Tibial artery (tissue), 4 donors: ENCODE data around the gene VPS51.

ENCODE experiments used
- DNase-seq, 2 donors: peaks; one replicate each; pipeline ENCODE4 v3.0.0-alpha.2; 2019
- H3K27ac ChIP-seq, 2 donors: fragments of 200-600 bp; sonication (generic) in 1 of 2; 1 replicate in 1 of 2; 2 replicates in 1 of 2; pipeline ENCODE4 v1.5.1; 2018 to 2019; ENCODE audit warnings: mild to moderate bottlenecking in 1 of 2
- H3K27me3 ChIP-seq, 2 donors: fragments of 200-600 bp; sonication (generic) in 1 of 2; one replicate each; pipeline versions ENCODE4 v1.5.1 to v1.6.0; 2016 to 2019
- H3K36me3 ChIP-seq, 3 donors: fragments of 200-600 bp; sonication (generic) in 2 of 3; one replicate each; pipeline ENCODE4 v1.5.1; 2016 to 2019; ENCODE audit warnings: mild to moderate bottlenecking in 2 of 3
- H3K4me1 ChIP-seq, 4 donors: fragments of 200-600 bp; sonication (generic) in 2 of 4; 1 replicate in 3 of 4; 2 replicates in 1 of 4; pipeline ENCODE4 v1.5.1; 2016 to 2019
- H3K4me3 ChIP-seq, 2 donors: fragments of 200-600 bp; sonication (generic) in 1 of 2; 1 replicate in 1 of 2; 2 replicates in 1 of 2; pipeline ENCODE4 v1.5.1; 2018 to 2019; ENCODE audit warnings: mild to moderate bottlenecking in 2 of 2
- H3K9me3 ChIP-seq, 3 donors: fragments of 200-600 bp; sonication (generic) in 1 of 3; one replicate each; pipeline ENCODE4 v1.5.1; 2016 to 2019
- intact Hi-C: fragments of 100-400 bp; cut with DNase I; formaldehyde crosslinking; loops from one replicate; pipeline ENCODE4 v1.15.0; 2023; ENCODE audit warnings: low total_unique reads
- TF ChIP-seq, protein P1 (sequence below), 2 experiments: fragments of 200-600 bp in 1 of 2; fragments of 450-650 bp in 1 of 2; IDR thresholded peaks; one replicate each; pipeline ENCODE4 v1.5.1; 2017 to 2019; ENCODE audit warnings: antibody characterized with exemption in 2 of 2, mild to moderate bottlenecking in 1 of 2, moderate library complexity in 1 of 2

Gene VPS51

DNA sequence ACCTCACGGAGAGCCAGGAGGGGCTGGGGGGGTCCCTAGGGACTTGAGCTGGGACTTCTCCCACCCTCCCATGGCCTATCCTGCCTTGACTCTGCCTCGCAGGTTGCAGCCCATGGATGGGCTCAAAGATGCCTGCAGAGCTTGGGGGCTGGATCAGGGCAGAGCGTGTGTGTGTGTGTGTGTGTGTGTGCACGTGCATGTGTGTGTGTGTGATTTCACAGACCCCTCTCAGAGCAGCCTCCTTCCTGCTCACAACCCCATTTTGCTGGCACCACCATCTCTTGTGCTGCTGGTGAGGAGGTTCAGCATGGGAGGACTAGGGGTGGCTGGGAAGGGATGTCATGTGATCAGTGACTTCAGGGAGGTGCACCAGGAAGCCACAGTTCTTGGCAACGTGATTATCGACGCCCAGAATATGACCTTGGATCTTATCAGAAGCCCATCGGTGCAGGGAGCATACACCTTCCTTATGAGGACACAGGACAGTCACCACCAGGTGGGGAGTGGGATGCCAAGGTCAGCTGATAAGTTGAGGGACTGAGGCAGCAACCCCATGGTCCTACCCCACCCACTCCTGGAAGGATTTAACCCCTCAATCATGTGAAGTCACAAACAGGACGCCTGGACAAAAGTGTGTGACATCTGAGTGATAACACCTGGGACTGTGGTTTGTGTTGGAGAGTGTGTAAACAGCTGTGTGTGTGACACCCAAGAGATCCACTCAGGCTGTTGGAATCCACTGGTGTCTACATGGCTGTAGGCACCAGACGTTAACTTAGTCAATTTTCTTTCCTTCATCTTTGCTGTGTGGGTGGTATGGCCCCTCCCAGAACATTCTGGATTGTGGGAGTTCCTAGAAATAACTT is 35.8 kb upstream of the VPS51 start:
- H3K36me3 ChIP-seq, result no peaks in the 10 kb centered on the region
- no peaks in the 10 kb centered on the region for H3K4me1 ChIP-seq
- DNase-seq, result no peak
- H3K27me3 ChIP-seq, result peaks cover 0 to 14% of the 10 kb centered on the region in 2 donors
- TF ChIP-seq, protein P1, sequence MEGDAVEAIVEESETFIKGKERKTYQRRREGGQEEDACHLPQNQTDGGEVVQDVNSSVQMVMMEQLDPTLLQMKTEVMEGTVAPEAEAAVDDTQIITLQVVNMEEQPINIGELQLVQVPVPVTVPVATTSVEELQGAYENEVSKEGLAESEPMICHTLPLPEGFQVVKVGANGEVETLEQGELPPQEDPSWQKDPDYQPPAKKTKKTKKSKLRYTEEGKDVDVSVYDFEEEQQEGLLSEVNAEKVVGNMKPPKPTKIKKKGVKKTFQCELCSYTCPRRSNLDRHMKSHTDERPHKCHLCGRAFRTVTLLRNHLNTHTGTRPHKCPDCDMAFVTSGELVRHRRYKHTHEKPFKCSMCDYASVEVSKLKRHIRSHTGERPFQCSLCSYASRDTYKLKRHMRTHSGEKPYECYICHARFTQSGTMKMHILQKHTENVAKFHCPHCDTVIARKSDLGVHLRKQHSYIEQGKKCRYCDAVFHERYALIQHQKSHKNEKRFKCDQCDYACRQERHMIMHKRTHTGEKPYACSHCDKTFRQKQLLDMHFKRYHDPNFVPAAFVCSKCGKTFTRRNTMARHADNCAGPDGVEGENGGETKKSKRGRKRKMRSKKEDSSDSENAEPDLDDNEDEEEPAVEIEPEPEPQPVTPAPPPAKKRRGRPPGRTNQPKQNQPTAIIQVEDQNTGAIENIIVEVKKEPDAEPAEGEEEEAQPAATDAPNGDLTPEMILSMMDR (IDR thresholded peaks at IDR 0.05), result no peak
- no peak overlapping the region for H3K4me3 ChIP-seq
- H3K9me3 ChIP-seq, result no peaks in the 10 kb centered on the region
- H3K27ac ChIP-seq, result no peak overlapping the region
- intact Hi-C loops, result no loop called here

DNA sequence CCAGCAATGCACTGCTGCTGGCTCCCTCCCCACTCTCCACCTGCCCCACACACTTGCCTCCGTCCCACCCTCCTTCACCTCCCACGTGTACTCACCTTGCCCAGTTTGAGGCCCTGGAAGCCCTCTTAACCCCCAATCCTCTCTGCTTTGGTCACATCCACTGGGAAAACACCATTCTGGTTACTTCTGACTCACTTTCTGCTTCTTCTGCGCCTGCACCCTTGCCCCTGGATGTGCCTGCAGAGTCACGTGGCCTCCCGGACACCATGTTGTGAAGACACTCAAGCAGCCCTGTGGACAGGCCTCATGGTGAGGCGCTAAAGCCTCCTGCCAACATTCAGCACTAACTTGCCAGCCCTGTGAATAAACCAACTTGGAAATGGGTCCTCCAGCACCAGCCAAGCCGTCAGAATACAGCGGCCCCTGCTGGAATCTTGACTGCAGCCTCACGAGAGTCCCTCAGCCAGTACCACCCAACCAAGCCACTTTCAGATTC is 35.1 kb upstream of the VPS51 start:
- peaks cover 0 to 14% of the 10 kb centered on the region in 2 donors for H3K27me3 ChIP-seq
- DNase-seq, result no peak
- no peaks in the 10 kb centered on the region for H3K9me3 ChIP-seq
- H3K27ac ChIP-seq, result no peak overlapping the region
- no peak overlapping the region for H3K4me3 ChIP-seq
- no peaks in the 10 kb centered on the region for H3K36me3 ChIP-seq
- TF ChIP-seq, protein P1 (IDR thresholded peaks at IDR 0.05), result peak; percentile 8 to 13
- H3K4me1 ChIP-seq, result no peaks in the 10 kb centered on the region
- intact Hi-C loops, result no loop called here

DNA sequence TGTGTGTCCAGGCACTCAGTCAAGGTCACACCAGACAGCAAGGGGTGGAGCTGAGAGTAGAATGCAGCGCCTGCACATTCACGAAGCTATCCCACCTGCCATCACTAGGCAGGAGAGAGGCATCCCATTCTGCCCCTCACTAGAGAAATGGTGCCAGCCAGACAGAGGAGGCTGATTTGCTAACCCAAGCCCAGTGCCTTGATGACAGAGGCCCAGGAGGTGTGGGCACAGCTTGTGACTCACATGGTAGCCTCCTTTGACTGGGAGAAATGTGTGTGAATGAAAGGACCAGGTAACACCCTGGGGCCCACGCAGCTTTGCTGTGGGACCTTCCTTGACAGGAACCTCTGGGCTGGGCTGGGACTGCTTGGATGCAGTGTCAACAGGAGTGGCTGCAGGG is 32.5 kb upstream of the VPS51 start:
- intact Hi-C loops, result no loop called here

DNA sequence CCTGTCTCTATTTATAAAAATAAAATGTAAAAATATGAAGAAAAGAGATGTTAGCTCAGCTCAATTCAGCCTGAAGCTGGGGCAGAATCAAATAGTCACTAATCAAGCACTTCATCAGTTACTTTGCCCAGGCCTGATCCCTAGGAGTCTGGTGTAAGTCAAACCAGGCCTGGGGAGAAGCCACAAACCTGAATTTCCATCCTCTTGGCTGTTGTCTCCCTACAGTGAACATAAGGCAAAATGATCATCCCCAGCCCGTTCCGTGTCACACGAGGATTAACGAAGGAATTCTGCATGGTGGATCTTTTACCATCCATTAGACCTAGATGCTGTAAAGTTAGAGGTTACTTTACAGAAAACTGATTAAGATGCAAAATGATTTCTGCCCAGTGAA is 31.2 kb upstream of the VPS51 start:
- H3K27me3 ChIP-seq, result peaks cover 0 to 28% of the 10 kb centered on the region in 2 donors
- no peak overlapping the region for H3K4me3 ChIP-seq
- no peaks in the 10 kb centered on the region for H3K36me3 ChIP-seq
- intact Hi-C loops, result no loop called here
- H3K27ac ChIP-seq, result no peak overlapping the region
- TF ChIP-seq, protein P1 (IDR thresholded peaks at IDR 0.05), result no peak
- H3K9me3 ChIP-seq, result no peaks in the 10 kb centered on the region
- no peaks in the 10 kb centered on the region for H3K4me1 ChIP-seq
- DNase-seq, result no peak

More for the DNA sequence above, 32.5 kb upstream of the VPS51 start:
- TF ChIP-seq, protein P1 (IDR thresholded peaks at IDR 0.05), result no peak
- DNase-seq, result no peak
- no peaks in the 10 kb centered on the region for H3K9me3 ChIP-seq
- no peaks in the 10 kb centered on the region for H3K4me1 ChIP-seq
- no peak overlapping the region for H3K4me3 ChIP-seq
- no peaks in the 10 kb centered on the region for H3K36me3 ChIP-seq
- no peak overlapping the region for H3K27ac ChIP-seq
- peaks cover 0 to 28% of the 10 kb centered on the region in 2 donors for H3K27me3 ChIP-seq

DNA sequence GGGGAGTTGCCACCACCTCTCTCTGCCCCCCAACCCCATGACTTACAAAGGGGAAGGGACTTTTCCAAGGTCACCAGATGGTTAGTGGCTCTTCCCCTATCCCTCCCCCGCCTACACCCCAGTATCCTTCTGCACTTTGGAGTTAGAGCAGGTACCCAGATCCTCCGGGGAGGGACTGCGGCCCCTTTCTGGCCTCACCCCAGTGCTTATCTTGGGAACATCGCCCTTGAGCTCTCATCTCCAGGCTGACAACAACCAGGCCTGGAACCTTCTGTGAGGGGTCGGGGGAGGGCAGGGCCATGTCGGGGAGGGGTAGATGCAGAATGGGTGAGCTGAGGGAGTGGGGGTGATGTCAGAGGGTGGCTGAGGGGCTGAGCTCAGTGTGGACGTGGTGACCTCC is 30.2 kb upstream of the VPS51 start:
- Histone ChIP-seq H3K4me1 (no peaks in the 10 kb centered on the region), H3K4me3 (no peak overlapping the region), H3K36me3 (no peaks in the 10 kb centered on the region), H3K9me3 (no peaks in the 10 kb centered on the region), H3K27ac (no peak overlapping the region), H3K27me3 (peaks cover 0 to 25% of the 10 kb centered on the region in 2 donors)
- TF ChIP-seq, protein P1 (IDR thresholded peaks at IDR 0.05), result no peak
- DNase-seq, result no peak
- intact Hi-C loops, result no loop called here
